IPS-NIHi7 (cell line): ENCODE results near the gene ZNF189.

Source experiments
- DNase-seq: peaks from one replicate; pipeline ENCODE4 v3.0.0; 2012; ENCODE audit warnings: mixed read lengths; ENCODE audit errors: extremely low spot score

ZNF189 gene

DNA sequence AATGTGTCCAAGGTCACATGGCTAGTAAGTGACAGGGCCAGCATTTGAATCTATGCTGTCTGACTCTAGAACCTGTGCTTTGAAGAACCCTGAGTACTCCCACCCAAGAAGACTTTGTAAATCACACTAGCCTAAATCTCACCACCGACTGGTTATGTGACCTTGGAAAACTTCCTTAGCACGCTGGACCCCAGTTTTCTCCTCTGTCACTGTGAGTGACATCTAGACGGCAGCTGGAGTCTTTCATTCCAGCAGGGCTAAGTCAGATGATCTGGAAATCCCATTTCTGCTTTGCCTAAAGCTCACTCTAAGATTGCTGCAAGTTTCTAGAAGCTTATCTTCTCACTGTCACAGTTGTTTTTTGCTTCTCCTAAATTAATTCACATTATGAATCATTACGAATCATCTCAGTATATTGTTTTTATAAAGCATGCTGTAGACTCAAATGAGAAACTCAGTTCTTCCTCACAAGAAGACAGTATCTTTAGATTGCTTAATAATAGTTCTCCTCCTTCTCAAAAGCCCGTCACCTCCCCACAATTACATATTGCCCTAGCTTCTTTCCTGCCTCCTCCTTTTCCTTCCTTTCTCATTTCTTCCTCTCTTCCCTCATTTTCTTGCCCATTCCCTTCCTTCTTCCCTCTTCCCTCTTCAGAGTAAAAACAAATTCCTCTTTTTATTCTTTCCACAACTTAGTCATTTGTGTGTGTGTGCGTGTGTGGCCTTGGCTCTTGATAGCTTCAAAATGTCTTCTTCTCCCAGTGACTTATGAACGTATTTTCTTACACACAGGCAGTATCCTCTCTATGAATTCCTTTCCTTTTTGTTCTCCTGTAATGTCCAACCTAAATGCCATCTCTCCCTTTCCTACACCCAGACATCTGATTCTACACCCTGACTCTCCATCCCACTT is 20.1 kb downstream of the ZNF189 start:
- no peak for DNase-seq

DNA sequence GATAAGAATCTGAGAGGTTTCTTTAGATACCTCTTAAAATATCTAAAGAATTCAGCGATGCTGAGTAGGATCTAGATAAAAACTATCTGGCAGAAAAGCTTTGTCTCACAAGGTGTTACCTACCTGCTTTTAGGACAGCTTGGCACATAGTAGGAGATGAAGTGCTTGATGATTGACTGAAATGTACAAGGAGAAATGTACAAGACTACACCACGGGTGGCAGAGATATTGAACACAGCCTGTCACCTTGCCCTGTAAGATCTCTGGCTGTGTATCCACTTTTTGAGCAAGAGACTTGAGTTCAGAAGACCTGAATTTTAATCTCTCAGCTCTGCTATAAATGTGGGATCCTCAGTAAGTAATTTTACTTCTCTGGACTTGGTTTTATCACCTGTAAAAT is 21.2 kb downstream of the ZNF189 start:
- DNase-seq: no peak

GRCh38 chr9:101421653-101422065 is 23.0 kb downstream of the ZNF189 start:
- DNase-seq: no peak

GRCh38 chr9:101427358-101427757 is 28.7 kb downstream of the ZNF189 start:
- DNase-seq: no peak

GRCh38 chr9:101427957-101428655 is 29.5 kb downstream of the ZNF189 start:
- DNase-seq: no peak

DNA sequence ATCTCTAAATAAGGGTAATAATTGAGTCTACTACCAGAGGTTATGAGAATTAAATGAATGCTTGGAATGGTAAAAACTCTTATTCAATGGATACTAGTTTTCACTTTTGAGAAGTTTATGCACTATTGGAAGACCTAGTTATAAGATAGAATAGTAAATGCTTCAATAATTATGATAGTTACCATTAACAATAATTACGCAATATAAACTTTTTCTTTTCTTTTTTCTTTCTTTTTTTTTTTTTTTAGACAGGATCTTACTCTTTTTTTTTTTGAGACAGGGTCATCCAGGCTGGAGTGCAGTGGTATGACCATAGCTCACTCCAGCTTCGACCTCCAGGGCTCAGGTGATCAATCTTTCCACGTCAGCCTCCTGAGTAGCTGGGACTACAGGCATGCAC is 30.3 kb downstream of the ZNF189 start:
- DNase-seq: no peak

DNA sequence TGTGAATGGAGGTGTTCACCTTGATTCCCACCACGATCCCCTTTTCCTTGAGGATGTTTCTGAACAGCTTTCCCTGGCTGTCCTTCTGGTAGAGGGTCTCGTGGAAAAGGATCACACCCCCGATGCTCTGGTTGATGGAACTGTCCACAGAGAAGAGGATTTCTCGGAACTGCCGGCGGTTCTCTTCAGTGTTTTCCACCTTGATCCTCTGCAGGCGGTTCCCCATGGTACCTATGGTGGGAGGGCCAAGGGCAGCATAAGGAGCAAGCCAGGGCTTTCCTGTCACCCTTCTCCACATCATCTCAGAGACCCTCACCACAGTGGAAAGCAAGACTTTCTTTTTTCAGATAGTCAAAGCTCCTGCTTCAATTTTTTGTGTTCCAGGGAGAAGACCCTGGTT is 31.1 kb downstream of the ZNF189 start:
- DNase-seq: no peak

GRCh38 chr9:101432171-101432570 is 33.5 kb downstream of the ZNF189 start:
- DNase-seq: no peak

- DNase-seq: no peak
Observed at GRCh38 chr9:101432740-101433139, 34.1 kb downstream of the ZNF189 start.

GRCh38 chr9:101433229-101433628 is 34.6 kb downstream of the ZNF189 start:
- no peak for DNase-seq

DNA sequence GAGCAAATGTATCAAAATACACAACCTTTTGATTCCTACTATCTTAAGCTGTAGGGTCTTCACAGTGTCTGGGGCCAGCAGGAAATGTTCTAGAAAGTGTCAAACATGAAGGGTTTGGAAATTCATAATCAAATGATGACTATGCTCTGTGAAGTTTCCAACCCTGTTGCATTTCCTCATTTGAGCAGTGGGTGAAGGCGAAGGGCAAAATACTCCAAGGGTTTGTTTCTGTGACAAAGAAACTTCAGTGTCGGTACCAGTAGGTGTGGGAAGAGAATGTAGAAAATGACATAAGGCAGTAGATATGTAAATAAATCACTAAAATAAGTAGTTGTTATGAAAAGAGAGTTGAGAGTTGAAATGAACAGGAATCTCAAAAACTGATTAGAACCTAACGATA is 36.3 kb downstream of the ZNF189 start:
- DNase-seq: no peak

- no peak for DNase-seq
Observed at GRCh38 chr9:101435601-101436079, 37.0 kb downstream of the ZNF189 start, which contains the start of gene ALDOB. ALDOB (minus strand) TSS chr9:101435774; CDS start chr9:101430887, 4,887 bp downstream.

GRCh38 chr9:101437806-101438232 is 39.2 kb downstream of the ZNF189 start:
- no peak for DNase-seq

- DNase-seq: no peak
Observed at GRCh38 chr9:101438523-101438922, 39.9 kb downstream of the ZNF189 start.

GRCh38 chr9:101440714-101441230 is 42.1 kb downstream of the ZNF189 start:
- DNase-seq: no peak

DNA sequence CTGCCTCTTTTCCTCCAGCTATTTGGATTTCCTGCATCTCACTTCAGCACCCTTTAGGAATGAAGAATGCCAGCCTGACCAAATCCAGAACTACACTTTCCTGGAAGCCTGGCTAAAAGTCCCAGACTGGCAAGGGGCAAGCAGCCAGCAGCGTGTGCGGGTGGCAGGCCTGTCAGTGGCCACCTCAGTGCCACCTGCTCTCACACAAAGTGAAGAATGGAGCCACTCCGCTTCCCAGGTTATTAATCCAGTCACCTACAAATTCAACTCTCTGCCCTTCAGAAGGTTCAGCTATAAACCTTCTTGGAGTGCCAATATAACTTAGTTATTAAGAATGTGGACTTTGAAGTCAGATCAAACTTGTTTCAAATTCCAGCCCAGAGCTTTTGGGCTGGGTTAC is 43.7 kb downstream of the ZNF189 start:
- no peak for DNase-seq

DNA sequence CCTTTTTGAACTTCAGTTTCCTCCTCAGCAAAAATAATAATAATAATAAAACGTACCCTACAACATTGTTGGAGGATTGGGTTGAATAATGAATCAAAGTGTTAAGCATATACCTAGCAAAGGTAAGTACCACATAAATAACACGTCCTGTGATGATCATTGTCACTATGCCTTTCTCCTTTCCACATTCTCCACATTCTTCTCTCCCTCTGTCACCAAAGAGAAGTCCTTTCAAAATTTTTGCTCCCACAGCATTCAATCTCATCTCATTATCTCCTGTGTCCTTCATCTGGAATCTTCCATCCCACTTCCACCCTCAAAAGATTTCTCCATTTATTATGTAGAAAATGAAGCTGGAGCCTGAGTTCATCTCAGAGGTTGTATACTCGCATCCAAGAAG is 44.1 kb downstream of the ZNF189 start:
- DNase-seq: no peak

DNA sequence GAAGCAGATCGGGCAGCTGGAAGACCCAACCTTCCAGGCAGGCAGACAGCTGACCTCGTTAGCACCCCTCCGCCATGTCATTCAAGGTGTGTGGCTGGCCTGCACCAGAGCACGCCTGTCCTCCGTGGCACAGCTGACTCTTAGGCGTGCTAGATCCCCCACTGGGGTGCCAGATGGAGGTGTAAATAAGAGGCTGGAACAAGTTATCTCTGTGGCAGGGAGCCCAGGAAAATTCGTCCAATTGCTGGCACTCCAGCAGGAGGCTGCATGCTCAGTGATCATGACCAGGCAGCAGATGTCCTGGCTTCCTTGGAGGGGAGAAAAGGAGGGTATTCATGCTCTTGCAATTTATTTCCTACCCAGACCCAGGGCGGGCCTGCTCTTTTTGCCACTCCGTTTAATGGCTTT is 44.7 kb downstream of the ZNF189 start:
- no peak for DNase-seq

DNA sequence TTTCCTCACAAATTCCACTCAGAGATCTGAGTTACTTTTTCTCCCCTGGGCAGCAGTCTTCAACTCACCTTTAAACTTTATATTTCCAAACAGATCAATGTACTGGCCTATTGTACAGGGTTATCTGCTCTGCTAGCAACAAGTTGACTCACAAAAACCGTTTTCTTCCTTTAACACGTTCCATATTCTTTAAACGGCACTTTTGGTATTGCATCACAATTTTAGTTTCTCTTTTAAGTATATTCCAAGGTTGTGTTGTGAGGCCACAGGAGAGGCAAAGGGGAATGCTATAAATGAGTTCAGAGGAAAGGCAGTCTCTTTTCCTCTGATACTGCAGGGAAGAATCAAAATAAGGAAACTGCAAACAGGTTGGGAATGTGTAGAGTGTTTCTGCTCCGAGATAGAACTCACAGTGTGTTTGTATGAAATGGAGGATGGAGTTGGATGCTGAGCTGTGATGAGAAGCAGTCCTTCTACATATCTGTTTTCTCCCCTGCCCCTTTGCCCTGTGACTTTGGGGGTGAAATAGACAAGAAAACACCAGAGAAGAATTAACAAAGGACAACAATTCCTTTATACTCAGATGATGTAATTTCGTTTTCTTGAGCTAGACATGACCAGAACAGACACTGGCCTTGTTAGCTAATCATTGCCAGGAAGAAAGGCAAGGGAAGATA is 46.8 kb downstream of the ZNF189 start:
- DNase-seq: no peak

- no peak for DNase-seq
Observed at GRCh38 chr9:101446732-101447131, 48.1 kb downstream of the ZNF189 start.

- DNase-seq: no peak
Observed at GRCh38 chr9:101448680-101449070, 50.0 kb downstream of the ZNF189 start.
